Measurements from ENCODE around the gene SYNE1. TPM values are rescaled to one million over a fixed set of nuclear protein-coding genes. Genes with fewer than 3 reads are reported as not detected.

Gene SYNE1
- total RNA-seq, 1 donor from 2014 or later: 6.0 TPM

- Mint-ChIP-seq H3K4me3 (no peak overlapping the region), H3K27me3 (ENCODE audit: insufficient read depth, low read depth) (no peaks in the 10 kb centered on the region), H3K27ac (no peak overlapping the region), H3K9me3 (no peaks in the 10 kb centered on the region), H3K36me3 (peaks cover 2% of the 10 kb centered on the region), H3K4me1 (no peaks in the 10 kb centered on the region)
- Histone ChIP-seq H3K4me2 (no peak overlapping the region), H3K27me3 (no peaks in the 10 kb centered on the region), H3K4me3 (no peak overlapping the region), H3K36me3 (no peaks in the 10 kb centered on the region), H4K20me1 (ENCODE audit: low read depth) (no peaks in the 10 kb centered on the region), H2AFZ (replicated peaks) (no peak overlapping the region), H3K79me2 (ENCODE audit: low read depth) (no peaks in the 10 kb centered on the region), H3K4me1 (no peaks in the 10 kb centered on the region), H3K27ac (no peak overlapping the region), H3F3A (ENCODE audit: low read depth) (no peaks in the 10 kb centered on the region), H3K9ac (no peak overlapping the region), H3K9me3 (ENCODE audit: low read depth) (no peaks in the 10 kb centered on the region)
- TF ChIP-seq EZH2 (IDR thresholded peaks at IDR 0.05): no peak
- TF ChIP-seq EZH2phosphoT487 (IDR thresholded peaks at IDR 0.05): no peak
- no peak for TF ChIP-seq CTCF (IDR thresholded peaks at IDR 0.05)
- DNase-seq (ENCODE audit: low spot score): no peak
Observed at GRCh38 chr6:152155792-152156191, 481.4 kb downstream of the SYNE1 start.

DNA sequence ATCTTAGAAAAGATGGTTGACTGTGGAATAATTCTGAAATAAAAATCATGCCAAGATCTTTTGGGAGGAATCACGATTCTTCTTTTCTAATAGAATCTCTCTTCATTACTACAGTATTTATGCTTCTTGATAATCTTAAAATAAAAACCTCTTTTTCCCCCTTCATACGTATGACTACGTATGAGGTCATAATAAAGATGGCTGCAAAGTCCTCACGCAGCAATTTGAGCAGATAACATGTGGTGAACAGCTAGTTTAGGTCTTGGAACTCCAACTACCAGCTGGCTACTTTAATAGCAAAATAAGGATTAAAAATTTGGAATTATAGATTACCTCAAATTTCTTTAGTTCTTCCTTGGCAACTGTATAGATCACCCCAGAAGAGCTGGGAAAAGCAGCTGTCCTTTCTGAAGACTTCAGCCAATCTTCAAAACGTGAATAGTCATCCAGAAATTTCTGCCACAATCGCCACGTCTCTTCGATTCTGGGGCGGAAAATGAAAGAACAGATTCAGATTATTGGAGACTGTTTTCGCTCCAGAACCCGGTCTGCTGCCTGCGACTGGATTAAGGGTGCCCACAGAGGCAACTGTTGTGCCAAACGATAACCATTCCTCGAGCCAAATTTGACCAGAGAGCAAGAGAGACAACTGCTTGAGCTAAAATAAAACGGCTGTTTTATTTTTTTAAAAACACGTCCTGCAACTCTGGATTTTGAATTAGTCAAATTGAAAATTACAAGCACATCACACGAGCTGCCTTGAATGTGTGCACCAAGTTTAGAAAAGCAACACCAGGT, 482.4 kb downstream of the SYNE1 start:
- no peak overlapping the region for H3K9ac ChIP-seq
- no peak overlapping the region for H3K27ac ChIP-seq
- no peaks in the 10 kb centered on the region for H3K27me3 ChIP-seq
- H3K9me3 ChIP-seq (ENCODE audit: low read depth): no peaks in the 10 kb centered on the region
- no peaks in the 10 kb centered on the region for H3K36me3 ChIP-seq
- no peak overlapping the region for H3K4me3 ChIP-seq
- H2AFZ ChIP-seq (replicated peaks): no peak overlapping the region
- H3K27me3 Mint-ChIP-seq (ENCODE audit: insufficient read depth, low read depth): no peaks in the 10 kb centered on the region
- H3K4me3 Mint-ChIP-seq: no peak overlapping the region
- no peaks in the 10 kb centered on the region for H3K79me2 ChIP-seq (ENCODE audit: low read depth)
- H3K4me2 ChIP-seq: no peak overlapping the region
- H3K27ac Mint-ChIP-seq: no peak overlapping the region
- no peak for DNase-seq (ENCODE audit: low spot score)
- peaks cover 5% of the 10 kb centered on the region for H3K36me3 Mint-ChIP-seq
- H4K20me1 ChIP-seq (ENCODE audit: low read depth): no peaks in the 10 kb centered on the region
- no peaks in the 10 kb centered on the region for H3F3A ChIP-seq (ENCODE audit: low read depth)
- no peaks in the 10 kb centered on the region for H3K4me1 ChIP-seq
- no peaks in the 10 kb centered on the region for H3K4me1 Mint-ChIP-seq
- H3K9me3 Mint-ChIP-seq: no peaks in the 10 kb centered on the region
- TF ChIP-seq EZH2 (IDR thresholded peaks at IDR 0.05) (no peak), EZH2phosphoT487 (IDR thresholded peaks at IDR 0.05) (no peak), CTCF (IDR thresholded peaks at IDR 0.05) (no peak)

DNA sequence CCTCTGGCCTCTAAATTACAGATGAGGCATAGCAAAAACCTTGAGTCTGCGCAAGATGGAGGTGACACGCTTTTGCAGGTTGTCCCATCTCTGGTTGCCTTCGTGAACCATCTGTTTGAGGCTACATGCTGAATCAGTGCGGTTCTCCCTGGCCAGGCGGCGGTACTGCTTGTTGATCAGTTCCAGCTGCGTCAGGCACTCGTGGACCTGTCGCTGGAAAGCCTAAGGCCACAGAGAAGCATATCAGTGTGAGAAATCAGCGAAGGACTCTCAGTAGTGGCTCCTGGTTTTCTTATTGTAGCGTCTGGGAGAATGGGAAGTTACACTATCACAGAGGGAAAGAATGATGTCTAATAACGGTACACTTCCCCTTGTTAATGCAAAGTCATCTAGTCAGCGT, 485.2 kb downstream of the SYNE1 start:
- no peak overlapping the region for H3K27ac ChIP-seq
- no peaks in the 10 kb centered on the region for H3K36me3 ChIP-seq
- H3F3A ChIP-seq (ENCODE audit: low read depth): no peaks in the 10 kb centered on the region
- H4K20me1 ChIP-seq (ENCODE audit: low read depth): no peaks in the 10 kb centered on the region
- H3K9me3 Mint-ChIP-seq: no peaks in the 10 kb centered on the region
- H3K4me1 Mint-ChIP-seq: no peaks in the 10 kb centered on the region
- no peaks in the 10 kb centered on the region for H3K27me3 Mint-ChIP-seq (ENCODE audit: insufficient read depth, low read depth)
- H2AFZ ChIP-seq (replicated peaks): no peak overlapping the region
- H3K4me3 Mint-ChIP-seq: no peak overlapping the region
- H3K27ac Mint-ChIP-seq: no peak overlapping the region
- H3K9me3 ChIP-seq (ENCODE audit: low read depth): no peaks in the 10 kb centered on the region
- H3K4me3 ChIP-seq: no peak overlapping the region
- H3K36me3 Mint-ChIP-seq: peaks cover 5% of the 10 kb centered on the region
- H3K4me2 ChIP-seq: no peak overlapping the region
- DNase-seq (ENCODE audit: low spot score): no peak
- no peaks in the 10 kb centered on the region for H3K27me3 ChIP-seq
- H3K79me2 ChIP-seq (ENCODE audit: low read depth): no peaks in the 10 kb centered on the region
- H3K4me1 ChIP-seq: no peaks in the 10 kb centered on the region
- TF ChIP-seq EZH2 (IDR thresholded peaks at IDR 0.05) (no peak), EZH2phosphoT487 (IDR thresholded peaks at IDR 0.05) (no peak), CTCF (IDR thresholded peaks at IDR 0.05) (no peak)
- H3K9ac ChIP-seq: no peak overlapping the region

Data from neural progenitor cell (in vitro differentiated cells).